Measurements from ENCODE around the gene STIMATE. TPM values are rescaled to one million over a fixed set of nuclear protein-coding genes. Genes with fewer than 3 reads are reported as not detected.

The STIMATE gene
- total and polyA plus RNA-seq, 3 donors from 2014 or later, result 16.7 to 42.9 (median 33.2) TPM

GRCh38 chr3:52790741-52791140 is 106.6 kb downstream of the STIMATE start:
- WGBS, 2 donors, result 92 to 93% methylated on average over 13 of the region's 13 CpGs
- no peak for TF ChIP-seq POLR2A (IDR thresholded peaks at IDR 0.05)
- TF ChIP-seq CTCF (IDR thresholded peaks at IDR 0.05), result no peak
- intact Hi-C loops (cut with DNase I; ENCODE audit: low total_unique reads), result no loop called here
- Histone ChIP-seq H3K4me1 (no peaks in the 10 kb centered on the region), H3K4me3 (no peak overlapping the region), H3K9me3 (no peaks in the 10 kb centered on the region), H3K36me3 (ENCODE audit: low read depth, missing control alignments) (no peaks in the 10 kb centered on the region), H3K27me3 (no peaks in the 10 kb centered on the region), H3K27ac (no peak overlapping the region)
- DNase-seq, result no peak

DNA sequence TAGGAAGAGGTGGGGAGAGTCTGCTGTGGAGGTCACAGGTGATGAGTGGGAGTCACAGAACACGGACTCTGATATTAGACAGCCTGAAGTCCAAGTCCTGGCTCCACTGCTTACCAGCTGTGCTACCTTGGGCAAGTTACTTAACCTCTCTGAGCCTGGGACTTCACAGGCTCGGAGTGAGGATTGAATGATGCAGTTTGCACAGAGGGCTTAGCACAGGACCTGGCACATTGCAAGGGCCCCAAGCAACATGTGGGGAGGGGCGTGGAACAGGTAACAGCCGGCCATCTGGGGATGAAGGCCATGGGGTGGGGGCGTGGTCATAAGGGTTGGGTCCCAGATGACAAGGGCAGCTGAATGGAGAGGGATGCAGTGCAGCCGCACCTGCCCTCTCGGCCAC is 107.0 kb downstream of the STIMATE start:
- Histone ChIP-seq H3K4me1 (no peaks in the 10 kb centered on the region), H3K4me3 (no peak overlapping the region), H3K27ac (no peak overlapping the region), H3K36me3 (ENCODE audit: low read depth, missing control alignments) (no peaks in the 10 kb centered on the region), H3K27me3 (no peaks in the 10 kb centered on the region), H3K9me3 (no peaks in the 10 kb centered on the region)
- WGBS, 2 donors, result 87 to 94% methylated on average over 7 of the region's 7 CpGs
- intact Hi-C loops (cut with DNase I; ENCODE audit: low total_unique reads), result no loop called here
- DNase-seq, result no peak
- TF ChIP-seq POLR2A (IDR thresholded peaks at IDR 0.05) (no peak), CTCF (IDR thresholded peaks at IDR 0.05) (no peak)

- no peaks in the 10 kb centered on the region for H3K4me1 ChIP-seq
- 93 to 100% methylated on average over 1 to 6 of the region's 6 CpGs for WGBS, 2 donors
- H3K9me3 ChIP-seq, result no peaks in the 10 kb centered on the region
- intact Hi-C loops (cut with DNase I; ENCODE audit: low total_unique reads), result no loop called here
- no peak overlapping the region for H3K4me3 ChIP-seq
- no peaks in the 10 kb centered on the region for H3K36me3 ChIP-seq (ENCODE audit: low read depth, missing control alignments)
- no peak for TF ChIP-seq CTCF (IDR thresholded peaks at IDR 0.05)
- no peak for TF ChIP-seq POLR2A (IDR thresholded peaks at IDR 0.05)
- H3K27ac ChIP-seq, result no peak overlapping the region
- no peak for DNase-seq
- H3K27me3 ChIP-seq, result no peaks in the 10 kb centered on the region
Measured at GRCh38 chr3:52789746-52790040, 107.7 kb downstream of the STIMATE start.

GRCh38 chr3:52788890-52789745 is 108.2 kb downstream of the STIMATE start:
- intact Hi-C loops (cut with DNase I; ENCODE audit: low total_unique reads), result no loop called here
- no peak for DNase-seq
- Histone ChIP-seq H3K27ac (no peak overlapping the region), H3K27me3 (no peaks in the 10 kb centered on the region), H3K36me3 (ENCODE audit: low read depth, missing control alignments) (no peaks in the 10 kb centered on the region), H3K4me3 (no peak overlapping the region), H3K9me3 (no peaks in the 10 kb centered on the region), H3K4me1 (no peaks in the 10 kb centered on the region)
- no peak for TF ChIP-seq POLR2A (IDR thresholded peaks at IDR 0.05)
- WGBS, 2 donors, result 87 to 88% methylated on average over 13 to 16 of the region's 16 CpGs

GRCh38 chr3:52787672-52788625 is 109.4 kb downstream of the STIMATE start:
- no peak for DNase-seq
- TF ChIP-seq POLR2A (IDR thresholded peaks at IDR 0.05) (no peak), CTCF (IDR thresholded peaks at IDR 0.05) (no peak)
- Histone ChIP-seq H3K27me3 (no peaks in the 10 kb centered on the region), H3K9me3 (no peaks in the 10 kb centered on the region), H3K4me1 (no peaks in the 10 kb centered on the region), H3K36me3 (ENCODE audit: low read depth, missing control alignments) (no peaks in the 10 kb centered on the region), H3K4me3 (no peak overlapping the region), H3K27ac (no peak overlapping the region)
- 63 to 88% methylated on average over 9 to 17 of the region's 17 CpGs for WGBS, 2 donors
- intact Hi-C loops (cut with DNase I; ENCODE audit: low total_unique reads), result no loop called here
